GM19395 (cell line): ENCODE measurements around the gene NCAN.
"Not testable (repeated sequence)": the region's sequence is repeated elsewhere in the genome, so short reads cannot be mapped to it uniquely, and the experiment has no call there.

Experiments
- ATAC-seq: cut with Tn5 transposase; IDR thresholded peaks from one replicate; pipeline ENCODE4 v1.9.1; 2021; ENCODE audit warnings: mild to moderate bottlenecking, moderate library complexity; ENCODE audit not compliant: unreplicated experiment

Gene NCAN

GRCh38 chr19:19211499-19212420, at the start of gene NCAN:
NCAN (plus strand) TSS chr19:19211958; CDS start chr19:19216954, 4,996 bp downstream.
- no peak for ATAC-seq

GRCh38 chr19:19162495-19162894, 49.3 kb upstream of the NCAN start:
- ATAC-seq = no peak

- ATAC-seq = no peak
Measured at GRCh38 chr19:19165396-19165795, 46.4 kb upstream of the NCAN start.

GRCh38 chr19:19167612-19168011, 44.1 kb upstream of the NCAN start:
- ATAC-seq = no peak

- ATAC-seq = peak; percentile 5
Measured at GRCh38 chr19:19169236-19170052, 42.3 kb upstream of the NCAN start.

DNA sequence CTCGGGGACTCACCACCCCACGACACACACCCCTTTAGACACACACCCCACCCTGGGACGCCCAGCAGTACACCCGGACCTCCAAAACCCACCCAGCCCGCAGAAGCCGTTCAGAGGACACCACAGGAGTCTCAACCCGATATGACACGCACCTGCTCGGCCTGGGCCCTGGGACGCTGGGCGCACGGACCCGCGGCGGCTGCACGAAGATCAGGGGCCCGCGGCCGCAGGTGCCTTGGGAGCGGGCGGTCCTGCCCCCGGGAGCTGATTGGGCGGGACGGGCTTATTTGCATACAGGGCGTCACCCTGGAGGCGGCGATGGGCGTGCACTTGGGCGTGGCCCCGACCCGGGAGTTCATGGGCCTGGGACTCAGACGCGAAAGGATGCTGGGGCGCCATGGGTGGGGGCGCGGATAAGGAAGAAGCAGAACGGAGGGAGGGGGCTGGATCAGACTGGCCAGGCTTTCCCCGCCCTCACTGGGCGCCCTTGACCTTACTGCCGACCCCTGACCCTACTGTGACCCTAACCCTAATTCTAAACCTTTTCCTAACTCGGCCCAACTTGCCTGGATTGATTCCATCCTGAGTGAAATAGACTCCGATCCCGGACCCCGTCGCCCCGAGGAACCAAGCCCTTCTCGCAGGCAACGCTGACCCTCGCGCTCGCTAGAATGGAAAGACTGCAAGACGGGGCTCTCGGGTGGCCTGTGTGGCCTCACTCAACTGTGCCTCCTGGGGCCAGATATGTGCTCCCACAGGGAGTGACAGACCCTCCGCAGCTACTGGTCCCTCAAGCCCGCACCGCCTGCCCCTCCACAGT, 41.5 kb upstream of the NCAN start, which contains the start of gene MEF2B:
TSS of gene MEF2B (minus strand) at position 211 of the 820 bp plus-strand sequence. CDS start 19,528 bp downstream, outside the sequence.
- ATAC-seq = peak; percentile 84

- no peak for ATAC-seq
Measured at GRCh38 chr19:19170873-19171672, 40.7 kb upstream of the NCAN start.

DNA sequence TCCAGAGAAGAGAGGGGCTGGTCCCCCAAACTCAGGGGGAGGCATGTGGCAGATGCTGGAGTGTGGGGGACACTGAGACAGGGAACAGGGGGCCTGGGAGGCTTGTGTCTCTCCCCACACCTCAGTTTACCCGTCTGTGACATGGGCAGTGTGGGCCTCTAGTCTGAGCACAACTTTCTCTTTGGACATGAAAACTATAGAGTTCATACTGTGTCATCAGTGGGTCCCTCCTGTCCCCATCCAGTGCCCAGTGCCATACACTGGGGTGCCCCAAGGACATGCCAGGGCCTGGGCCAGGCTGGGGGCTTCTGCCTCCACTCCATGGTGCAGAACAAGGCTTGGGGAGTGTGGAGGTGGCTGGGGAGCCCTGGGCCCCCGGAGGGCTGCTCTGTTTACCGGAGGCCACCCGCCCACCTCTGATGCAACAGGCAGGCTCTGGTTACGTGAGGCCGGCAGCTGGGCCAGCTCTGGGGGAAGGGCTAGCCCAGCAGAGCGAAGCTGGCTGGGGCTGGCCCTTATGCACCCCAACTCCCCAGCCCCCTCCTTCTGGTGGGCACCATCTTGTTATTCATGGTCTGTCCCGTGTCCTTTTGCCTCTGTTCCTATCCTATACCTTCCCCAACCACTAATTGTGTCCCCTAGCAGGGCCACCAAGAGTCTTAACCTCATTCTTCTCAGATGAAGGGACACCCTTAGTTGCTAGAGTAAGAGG, 39.8 kb upstream of the NCAN start:
- ATAC-seq = no peak

DNA sequence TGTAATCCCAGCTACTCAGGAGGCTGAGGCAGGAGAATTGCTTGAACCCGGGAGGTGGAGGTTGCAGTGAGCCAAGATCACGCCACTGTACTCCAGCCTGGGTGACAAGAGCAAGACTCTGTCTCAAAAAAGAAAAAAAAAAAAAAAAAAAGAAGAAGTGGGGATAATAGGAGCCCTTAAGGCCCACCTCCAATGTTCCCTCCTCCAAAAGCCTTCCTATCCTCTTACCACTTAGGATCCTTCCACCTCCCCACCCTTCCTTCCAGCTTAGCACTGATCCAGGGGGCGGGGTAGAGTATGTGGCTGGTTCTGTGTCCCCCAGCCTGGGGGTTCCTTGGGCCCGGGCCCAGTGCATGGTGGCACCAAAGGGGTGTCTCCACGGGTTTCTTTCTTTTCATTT, 38.5 kb upstream of the NCAN start:
- not testable (repeated sequence) for ATAC-seq

DNA sequence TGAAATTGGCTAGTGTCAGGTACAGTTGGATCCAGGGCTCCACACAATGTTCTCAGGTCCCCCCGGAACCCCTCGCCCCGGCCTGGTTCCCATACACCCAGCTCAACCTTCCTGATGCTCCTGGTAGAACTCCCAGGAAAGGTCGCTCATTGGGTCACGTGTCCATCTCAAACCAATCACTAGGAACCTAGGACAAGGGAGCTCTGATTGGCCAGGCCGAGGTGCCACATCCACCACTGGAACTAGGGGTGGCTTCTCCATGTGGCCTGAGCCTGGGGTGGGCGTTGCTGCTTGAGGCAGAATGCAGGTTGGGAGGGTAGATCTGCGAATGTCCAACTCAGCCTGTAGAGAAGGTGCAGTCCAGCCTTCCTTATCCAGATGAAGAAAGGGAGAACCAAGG, 34.8 kb upstream of the NCAN start:
- ATAC-seq = no peak

DNA sequence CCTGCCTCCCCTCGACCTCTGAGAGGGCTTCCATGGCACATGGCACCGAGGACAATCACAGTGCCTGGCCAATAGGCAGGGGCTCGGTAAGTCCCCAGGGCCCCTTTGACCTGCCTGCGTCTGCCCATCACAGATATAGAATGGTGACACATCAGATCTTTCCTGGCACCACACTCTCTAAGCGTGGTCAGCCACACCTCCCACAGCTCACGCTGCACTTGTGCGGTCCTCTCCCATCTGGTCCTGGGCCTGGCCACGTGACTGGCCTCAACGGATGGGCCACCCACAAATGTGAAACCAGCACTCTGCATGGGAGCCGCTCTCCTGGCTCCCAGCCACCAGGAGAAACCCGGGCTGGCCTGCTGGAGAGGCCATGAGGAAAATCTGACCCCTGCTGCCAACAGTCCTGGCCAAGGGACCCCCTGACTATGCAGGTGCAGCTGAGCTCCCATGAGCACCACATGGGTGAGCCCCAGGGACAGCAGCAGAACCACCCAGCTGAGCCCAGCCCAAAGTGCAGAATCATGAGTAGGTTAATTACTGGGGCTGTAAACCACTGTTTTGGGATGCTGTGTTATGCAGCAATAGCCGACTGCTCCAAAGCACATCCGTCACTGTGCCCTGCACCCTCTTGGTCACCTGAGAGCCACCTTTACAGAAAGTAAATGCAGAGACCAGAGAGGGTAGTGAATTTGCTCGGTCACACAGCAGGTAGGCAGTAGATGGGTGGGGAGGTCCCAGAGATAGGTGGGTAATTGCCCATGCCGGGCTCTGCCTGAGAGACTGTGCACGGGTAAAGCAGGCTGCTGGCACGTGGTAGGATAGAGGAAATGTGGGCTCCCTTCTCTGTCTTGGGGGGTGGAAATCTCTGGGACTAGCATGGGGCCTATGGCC, 32.0 kb upstream of the NCAN start:
- ATAC-seq = no peak

GRCh38 chr19:19181488-19181998, 30.2 kb upstream of the NCAN start:
- ATAC-seq = no peak

DNA sequence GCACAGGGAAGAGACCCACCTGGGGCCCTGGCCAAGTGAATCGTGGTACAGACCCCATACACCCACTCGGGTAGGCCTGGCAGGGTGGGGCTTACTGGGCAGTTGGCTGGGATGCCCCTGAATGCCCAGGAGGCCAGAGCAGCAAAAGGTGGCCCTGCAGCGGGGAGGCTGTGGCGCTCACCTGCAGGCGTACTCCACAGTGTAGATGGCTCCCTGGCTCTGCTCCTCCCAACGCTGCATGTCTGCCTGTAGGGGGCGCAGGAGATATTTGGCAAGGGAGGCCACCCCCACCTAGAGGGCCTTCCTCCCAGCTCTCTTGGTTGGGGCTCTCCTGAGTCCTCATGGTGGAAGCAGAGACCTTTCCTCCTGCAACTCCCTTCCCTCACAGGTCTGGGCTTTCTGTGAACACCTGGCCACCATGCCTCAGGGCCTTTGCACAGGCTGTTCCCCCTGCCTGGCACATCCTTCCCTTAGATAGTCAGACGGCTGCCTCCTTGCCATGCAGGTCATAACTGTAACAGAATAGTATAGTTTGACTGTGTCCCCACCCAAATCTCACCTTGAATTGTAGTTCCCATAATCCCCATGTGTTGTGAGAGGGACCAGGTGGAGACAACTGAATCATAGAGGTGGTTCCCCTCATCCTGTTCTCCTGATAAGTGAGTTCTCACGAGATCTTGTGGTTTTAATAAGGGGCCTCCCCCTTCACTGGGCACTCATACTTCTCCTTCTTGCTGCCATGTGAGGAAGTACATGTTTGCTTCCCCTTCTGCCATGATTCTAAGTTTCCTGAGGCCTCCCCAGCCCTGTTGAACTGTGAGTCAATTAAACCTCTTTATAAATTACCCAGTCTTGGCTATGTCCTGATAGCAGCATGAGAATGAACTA, 25.7 kb upstream of the NCAN start:
- no peak for ATAC-seq

GRCh38 chr19:19186742-19187141, 25.0 kb upstream of the NCAN start:
- no peak for ATAC-seq

DNA sequence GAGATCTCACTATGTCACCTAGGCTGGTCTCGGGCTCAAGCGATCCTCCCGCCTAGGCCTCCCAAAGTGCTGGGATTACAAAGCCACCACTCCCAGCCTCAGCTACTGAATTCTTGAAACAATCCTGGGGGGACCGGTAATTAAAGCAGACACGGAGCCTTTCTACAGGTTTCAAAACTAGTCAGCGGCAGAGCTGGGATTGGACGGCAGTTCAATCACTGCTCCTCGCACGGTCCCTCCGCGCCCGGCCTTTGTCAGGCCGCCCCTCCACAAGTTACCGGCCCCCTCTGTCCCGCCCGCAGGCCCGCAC, 20.0 kb upstream of the NCAN start:
- ATAC-seq = no peak

GRCh38 chr19:19192078-19192882, 19.5 kb upstream of the NCAN start, which contains the start of the genes BORCS8 and RFXANK:
BORCS8 (minus strand) TSS chr19:19192152; CDS start chr19:19192117, 35 bp downstream.
RFXANK (plus strand) TSS chr19:19192258; CDS start chr19:19193947, 1,689 bp downstream.
- ATAC-seq = peak; percentile 81
